ENCODE results near the gene PIP5KL1. TPM values are rescaled to one million over a fixed set of nuclear protein-coding genes. Genes with fewer than 3 reads are reported as not detected.

PIP5KL1 gene
- total RNA-seq, 3 donors from 2014 or later = 0.58 to 1.9 (median 1.1) TPM

GRCh38 chr9:127892831-127893230 is 37.7 kb downstream of the PIP5KL1 start:
- DNase-seq (no peak), ATAC-seq (no peak)
- Histone ChIP-seq H3K4me3 (no peak overlapping the region), H3K4me1 (ENCODE audit: low read depth) (peaks cover 3% of the 10 kb centered on the region), H3K9me3 (peaks cover 17% of the 10 kb centered on the region), H3K36me3 (ENCODE audit: low read depth) (peaks cover 16% of the 10 kb centered on the region)
- TF ChIP-seq CTCF (IDR thresholded peaks at IDR 0.05) = no peak
- intact Hi-C loops (cut with DNase I, micrococcal nuclease) = no loop called here

- intact Hi-C loops (cut with DNase I, micrococcal nuclease) = no loop called here
- no peaks in the 10 kb centered on the region for H3K4me1 ChIP-seq (ENCODE audit: low read depth)
- DNase-seq = no peak
- peaks cover 27% of the 10 kb centered on the region for H3K36me3 ChIP-seq (ENCODE audit: low read depth)
- peaks cover 17% of the 10 kb centered on the region for H3K9me3 ChIP-seq
- ATAC-seq = no peak
- H3K4me3 ChIP-seq = no peak overlapping the region
- no peak for TF ChIP-seq CTCF (IDR thresholded peaks at IDR 0.05)
These were observed 40.5 kb downstream of the PIP5KL1 start for GRCh38 chr9:127890053-127890452.

- ATAC-seq (no peak), DNase-seq (no peak)
- H3K9me3 ChIP-seq = peaks cover 2% of the 10 kb centered on the region
- peaks cover 12% of the 10 kb centered on the region for H3K36me3 ChIP-seq (ENCODE audit: low read depth)
- no peaks in the 10 kb centered on the region for H3K4me1 ChIP-seq (ENCODE audit: low read depth)
- intact Hi-C loops (cut with DNase I, micrococcal nuclease) = no loop called here
- no peak overlapping the region for H3K4me3 ChIP-seq
- TF ChIP-seq CTCF (IDR thresholded peaks at IDR 0.05) = no peak
These were observed 42.8 kb downstream of the PIP5KL1 start for GRCh38 chr9:127887792-127888191.

GRCh38 chr9:127886401-127886972 is 44.1 kb downstream of the PIP5KL1 start:
- Histone ChIP-seq H3K4me1 (ENCODE audit: low read depth) (no peaks in the 10 kb centered on the region), H3K4me3 (no peak overlapping the region), H3K36me3 (ENCODE audit: low read depth) (peaks cover 11% of the 10 kb centered on the region), H3K9me3 (no peaks in the 10 kb centered on the region)
- no peak for ATAC-seq
- intact Hi-C loops (cut with DNase I, micrococcal nuclease) = no loop called here
- DNase-seq = no peak
- no peak for TF ChIP-seq CTCF (IDR thresholded peaks at IDR 0.05)

- no peak for DNase-seq
- no peak for ATAC-seq
These were observed 44.9 kb downstream of the PIP5KL1 start for GRCh38 chr9:127885508-127886281.

More at GRCh38 chr9:127885508-127886281, 44.9 kb downstream of the PIP5KL1 start:
- H3K36me3 ChIP-seq (ENCODE audit: low read depth) = peaks cover 11% of the 10 kb centered on the region
- no peaks in the 10 kb centered on the region for H3K9me3 ChIP-seq
- H3K4me1 ChIP-seq (ENCODE audit: low read depth) = no peaks in the 10 kb centered on the region
- H3K4me3 ChIP-seq = no peak overlapping the region
- intact Hi-C loops (cut with DNase I, micrococcal nuclease) = no loop called here
- no peak for TF ChIP-seq CTCF (IDR thresholded peaks at IDR 0.05)

Data from mucosa of descending colon (tissue), 3 donors.